COLO668 (cell line): ENCODE measurements around the gene CIB4.
"Not testable (repeated sequence)": the region's sequence is repeated elsewhere in the genome, so short reads cannot be mapped to it uniquely, and the experiment has no call there.

Experiments
- DNase-seq: peaks from one replicate; lab custom pipeline; 2025; ENCODE audit not compliant: unreplicated experiment; lab: John Stamatoyannopoulos, UW

The CIB4 gene

GRCh38 chr2:26570083-26570430 lies 71.1 kb downstream of the CIB4 start:
- no peak for DNase-seq

- no peak for DNase-seq
Measured at GRCh38 chr2:26569216-26570082, 71.7 kb downstream of the CIB4 start.

- no peak for DNase-seq
Measured at GRCh38 chr2:26568076-26568890, 72.9 kb downstream of the CIB4 start.

- no peak for DNase-seq
Measured at GRCh38 chr2:26567534-26567933, 73.6 kb downstream of the CIB4 start.

- DNase-seq, result not testable (repeated sequence)
Measured at GRCh38 chr2:26566731-26567130, 74.4 kb downstream of the CIB4 start.

GRCh38 chr2:26566081-26566375 lies 75.1 kb downstream of the CIB4 start:
- DNase-seq, result no peak

- DNase-seq, result no peak
Measured at GRCh38 chr2:26564121-26564644, 77.0 kb downstream of the CIB4 start.

- DNase-seq, result no peak
Measured at GRCh38 chr2:26563686-26564085, 77.5 kb downstream of the CIB4 start.

GRCh38 chr2:26562811-26563645 lies 78.1 kb downstream of the CIB4 start:
- peak; percentile 67 for DNase-seq

- DNase-seq, result peak; percentile 97
Measured at GRCh38 chr2:26561918-26562810, 79.0 kb downstream of the CIB4 start.

- no peak for DNase-seq
Measured at GRCh38 chr2:26561376-26561775, 79.8 kb downstream of the CIB4 start.

- no peak for DNase-seq
Measured at GRCh38 chr2:26560892-26561291, 80.3 kb downstream of the CIB4 start.

- DNase-seq, result no peak
Measured at GRCh38 chr2:26559556-26559955, 81.6 kb downstream of the CIB4 start.

GRCh38 chr2:26559044-26559405 lies 82.1 kb downstream of the CIB4 start:
- no peak for DNase-seq

GRCh38 chr2:26558271-26559043 lies 82.7 kb downstream of the CIB4 start:
- DNase-seq, result no peak

- DNase-seq, result no peak
Measured at GRCh38 chr2:26557244-26557925, 83.8 kb downstream of the CIB4 start.

- no peak for DNase-seq
Measured at GRCh38 chr2:26556309-26557243, 84.6 kb downstream of the CIB4 start.
